SK-N-SH (cell line): ENCODE results near the gene CHMP4A. TPM values are rescaled to one million over a fixed set of nuclear protein-coding genes. Genes with fewer than 3 reads are reported as not detected.

Source experiments
- CTCF ChIA-PET: fragments of 300-600, 350-600 bp; formaldehyde crosslinking; extraction: SDS; loops from one replicate; lab custom pipeline; 2021; lab: Yijun Ruan, JAX
- POLR2A ChIA-PET: fragments of 350-600 bp; sonication (Branson Sonifier 250); formaldehyde crosslinking; extraction: SDS; loops from one replicate; lab custom pipeline; 2020; ENCODE audit warnings: antibody characterized with exemption, inconsistent platforms; lab: Yijun Ruan, JAX
- DNase-seq: peaks from one replicate; pipeline ENCODE4 v3.0.0; 2012
- H2AFZ ChIP-seq: fragments of 200-600 bp; sonication (generic); 2 replicates; pipeline ENCODE4 v1.8.1; 2016; ENCODE audit warnings: antibody characterized with exemption, mild to moderate bottlenecking, low read depth
- H3F3A ChIP-seq: fragments of 200-600 bp; sonication (generic); replicated peaks from 2 replicates; pipeline ENCODE3; 2016; ENCODE audit warnings: antibody characterized with exemption, mild to moderate bottlenecking; ENCODE audit not compliant: insufficient read depth
- H3K27ac ChIP-seq, 2 experiments: fragments of 200-500 bp in 1 of 2; fragments of 200-600 bp in 1 of 2; sonication (Bioruptor generic) in 1 of 2; sonication (generic), shearing (Covaris generic) in 1 of 2; 2 replicates each; pipeline versions ENCODE4 v1.5.1 to v1.6.1; 2014 to 2016; ENCODE audit warnings: low read depth in 2 of 2, inconsistent platforms in 1 of 2, low read length in 1 of 2, mild to moderate bottlenecking in 1 of 2, mixed read lengths in 1 of 2
- H3K27me3 ChIP-seq: fragments of 200-600 bp; sonication (generic), shearing (Covaris generic); 2 replicates; pipeline ENCODE4 v1.6.1; 2016; ENCODE audit warnings: mixed run types; ENCODE audit not compliant: insufficient read depth
- H3K36me3 ChIP-seq, 2 experiments: fragments of 200-500 bp in 1 of 2; fragments of 200-600 bp in 1 of 2; sonication (Bioruptor generic) in 1 of 2; sonication (generic) in 1 of 2; replicated peaks in 1 of 2; 2 replicates each; pipeline versions ENCODE3 to v1.5.1; 2014 to 2016; ENCODE audit warnings: low read length in 1 of 2, mild to moderate bottlenecking in 1 of 2; ENCODE audit not compliant: insufficient read depth in 2 of 2, control insufficient read depth in 1 of 2
- H3K4me1 ChIP-seq, 2 experiments: fragments of 200-500 bp in 1 of 2; fragments of 200-600 bp in 1 of 2; sonication (Bioruptor generic) in 1 of 2; sonication (generic), shearing (Covaris generic) in 1 of 2; 2 replicates each; pipeline versions ENCODE4 v1.5.1 to v1.6.1; 2014 to 2016; ENCODE audit warnings: low read depth in 1 of 2, low read length in 1 of 2, mixed run types in 1 of 2; ENCODE audit not compliant: insufficient read depth in 2 of 2, control insufficient read depth in 1 of 2
- H3K4me2 ChIP-seq: fragments of 200-600 bp; sonication (generic), shearing (Covaris generic); 2 replicates; pipeline ENCODE4 v1.6.1; 2017; ENCODE audit warnings: mixed run types
- H3K4me3 ChIP-seq, 2 experiments: fragments of 200-500 bp in 1 of 2; fragments of 200-600 bp in 1 of 2; sonication (Bioruptor generic) in 1 of 2; sonication (generic), shearing (Covaris generic) in 1 of 2; 2 replicates each; pipeline versions ENCODE4 v1.5.1 to v1.8.1; 2014 to 2016; ENCODE audit warnings: low read depth in 2 of 2, inconsistent platforms in 1 of 2, low read length in 1 of 2, mild to moderate bottlenecking in 1 of 2, mixed read lengths in 1 of 2, moderate library complexity in 1 of 2
- H3K79me2 ChIP-seq: fragments of 200-600 bp; sonication (generic); 2 replicates; pipeline ENCODE4 v1.8.1; 2017; ENCODE audit warnings: mild to moderate bottlenecking; ENCODE audit not compliant: insufficient read depth
- H3K9ac ChIP-seq: fragments of 200-600 bp; sonication (generic); 2 replicates; pipeline ENCODE4 v1.6.1; 2017; ENCODE audit warnings: mixed run types
- H3K9me2 ChIP-seq: fragments of 200-600 bp; sonication (generic); 2 replicates; pipeline ENCODE4 v1.6.1; 2017; ENCODE audit warnings: mixed run types
- H3K9me3 ChIP-seq: fragments of 200-600 bp; sonication (generic); 2 replicates; pipeline ENCODE4 v1.6.1; 2017; ENCODE audit warnings: mixed run types, mild to moderate bottlenecking, moderate library complexity
- H4K20me1 ChIP-seq: fragments of 200-600 bp; sonication (generic); 2 replicates; pipeline ENCODE4 v1.6.1; 2017; ENCODE audit warnings: mild to moderate bottlenecking, mixed run types; ENCODE audit not compliant: insufficient read depth
- CHD2 ChIP-seq: fragments of 150-350 bp; IDR thresholded peaks from 2 replicates; pipeline ENCODE4 v1.6.1; 2018; ENCODE audit warnings: low read length; ENCODE audit not compliant: partially characterized antibody
- EZH2phosphoT487 ChIP-seq: fragments of 200-600 bp; sonication (generic); IDR thresholded peaks from 2 replicates; pipeline ENCODE4 v1.6.1; 2017; ENCODE audit warnings: low read depth, mixed run types, mild to moderate bottlenecking, antibody characterized with exemption, moderate library complexity, borderline replicate concordance
- FOSL2 ChIP-seq: IDR thresholded peaks from 2 replicates; pipeline ENCODE4 v1.4.0; 2012; ENCODE audit warnings: low read depth, mild to moderate bottlenecking, moderate library complexity, borderline replicate concordance
- FOXM1 ChIP-seq: IDR thresholded peaks from 2 replicates; pipeline ENCODE4 v1.4.0; 2012; ENCODE audit warnings: low read depth, mild to moderate bottlenecking
- NFIC ChIP-seq: IDR thresholded peaks from 2 replicates; pipeline ENCODE4 v1.4.0; 2012; ENCODE audit warnings: borderline replicate concordance
- PBX3 ChIP-seq: IDR thresholded peaks from 2 replicates; pipeline ENCODE4; 2012
- RCOR1 ChIP-seq: fragments of 150-350 bp; IDR thresholded peaks from 2 replicates; pipeline ENCODE4 v1.6.1; 2017; ENCODE audit warnings: antibody characterized with exemption, low read length
- REST ChIP-seq: IDR thresholded peaks from 2 replicates; pipeline ENCODE4 v1.6.1; 2012; ENCODE audit warnings: mild to moderate bottlenecking, low read depth, low read length, moderate library complexity
- RXRA ChIP-seq: IDR thresholded peaks from 2 replicates; pipeline ENCODE4 v1.4.0; 2012; ENCODE audit warnings: low read depth, mild to moderate bottlenecking, borderline replicate concordance
- TCF12 ChIP-seq: IDR thresholded peaks from 2 replicates; pipeline ENCODE4 v1.4.0; 2012
- YY1 ChIP-seq: IDR thresholded peaks from 2 replicates; pipeline ENCODE4 v1.4.0; 2012; ENCODE audit warnings: low read depth, mild to moderate bottlenecking
- WGBS: methylation state at CpG from one replicate; pipeline ENCODE4 v1.1.6; 2017; ENCODE audit warnings: low lambda C conversion rate; 5-methylcytosine and 5-hydroxymethylcytosine counted together
- polyA plus RNA-seq, 3 experiments: library from polyadenylated mRNA; depleted of rRNA; stranded (reverse); fragments of >200 nt; gene quantifications; 2 replicates each; pipeline ENCODE4 v1.2.3, GENCODE V29; 2012

Gene CHMP4A
- polyA plus RNA-seq, 1 of the 3 experiments (the other 2 are of a cell fraction) = 92.4 TPM

DNA sequence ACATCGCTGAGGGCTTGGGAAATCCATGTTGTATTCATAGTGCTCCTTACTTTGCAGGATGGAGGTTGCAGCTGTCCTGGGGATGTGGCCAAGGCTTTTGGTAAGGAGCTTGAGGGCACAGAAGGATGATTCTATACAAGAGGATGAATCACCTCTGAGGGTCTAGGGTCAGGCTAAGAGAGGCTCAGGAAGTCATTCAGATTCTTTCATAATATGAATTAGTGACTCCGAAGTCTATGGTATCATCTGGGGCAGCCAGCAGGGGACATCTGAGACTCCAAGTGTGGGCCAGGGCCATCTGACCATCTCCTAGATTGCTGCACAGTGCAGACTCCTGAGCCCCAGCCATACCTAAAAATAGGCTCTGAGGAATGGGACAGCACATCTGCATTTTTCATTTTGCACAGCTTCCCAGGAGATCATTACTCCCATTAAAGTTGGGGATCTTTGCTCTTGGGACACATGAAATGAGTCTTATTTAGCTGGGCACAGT lies 24.2 kb upstream of the CHMP4A start:
- H2AFZ ChIP-seq = no peak overlapping the region
- ChIA-PET POLR2A (interaction anchor here (1.2 kb wide), 1 partner anchor 18 kb away, joined by 6 read pairs; no protein-coding TSS in a partner anchor), CTCF (interaction anchor here (0.9 to 12.0 kb wide), 8 partner anchors 14 to 194 kb away, joined by 3 to 191 read pairs (median 7); partner anchors contain the start of genes CIDEB, DHRS1, MDP1 and NOP9)
- peaks cover 56 to 69% of the 10 kb centered on the region in 2 experiments for H3K36me3 ChIP-seq
- peaks cover 33 to 36% of the 10 kb centered on the region in 2 experiments; a peak in 3 of 4 replicates for H3K4me1 ChIP-seq
- no peaks in the 10 kb centered on the region for H3K27me3 ChIP-seq
- H4K20me1 ChIP-seq = no peaks in the 10 kb centered on the region
- H3F3A ChIP-seq = peaks cover 13% of the 10 kb centered on the region
- no peak for TF ChIP-seq FOSL2
- no peak for TF ChIP-seq CHD2
- TF ChIP-seq EZH2phosphoT487 = no peak
- no peak for TF ChIP-seq REST
- no peak for TF ChIP-seq RXRA
- TF ChIP-seq YY1 = no peak
- no peak for TF ChIP-seq PBX3
- no peak for TF ChIP-seq RCOR1
- no peak for TF ChIP-seq TCF12
- no peak for TF ChIP-seq FOXM1
- no peak for TF ChIP-seq NFIC
- H3K9ac ChIP-seq = no peak overlapping the region
- H3K9me3 ChIP-seq = no peaks in the 10 kb centered on the region
- peaks cover 68% of the 10 kb centered on the region for H3K79me2 ChIP-seq
- no peak overlapping the region for H3K4me3 ChIP-seq
- no peak for DNase-seq
- no peaks in the 10 kb centered on the region for H3K9me2 ChIP-seq
- H3K27ac ChIP-seq = no peak overlapping the region
- no peak overlapping the region for H3K4me2 ChIP-seq
- whole genome bisulfite sequencing = 84% methylated on average over 2 of the region's 2 CpGs
